ENCODE data around the gene USF3. TPM values are rescaled to one million over a fixed set of nuclear protein-coding genes. Genes with fewer than 3 reads are reported as not detected.

USF3 gene
- total RNA-seq, 4 donors from 2014 or later = 21.4 to 33.4 (median 26.3) TPM

DNA sequence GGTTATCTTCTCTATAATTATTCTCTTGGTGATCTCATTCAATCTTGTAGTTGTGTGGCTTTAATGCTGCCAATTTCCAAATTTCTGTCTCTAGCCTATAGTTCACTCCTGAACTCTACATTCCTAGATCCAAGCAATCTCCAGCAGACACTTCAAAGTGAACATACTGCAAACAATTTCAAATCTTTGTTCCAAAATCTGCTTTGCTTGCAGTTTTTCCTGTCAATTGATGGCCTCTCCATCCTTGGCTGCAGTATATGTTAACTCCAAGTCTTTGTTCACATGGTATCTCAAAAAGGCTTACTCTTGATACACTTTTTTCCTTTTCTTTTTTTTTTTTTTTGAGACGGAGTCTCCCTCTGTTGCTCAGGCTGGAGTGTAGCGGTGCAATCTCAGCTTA is 32.2 kb upstream of the USF3 start:
- Histone ChIP-seq H3K27ac (no peak overlapping the region), H3K36me3 (no peaks in the 10 kb centered on the region), H3K9me3 (no peaks in the 10 kb centered on the region), H3K4me3 (replicated peaks in 1 of 3) (no peak overlapping the region), H3K4me1 (no peaks in the 10 kb centered on the region), H3K27me3 (no peaks in the 10 kb centered on the region)
- TF ChIP-seq, protein P1, sequence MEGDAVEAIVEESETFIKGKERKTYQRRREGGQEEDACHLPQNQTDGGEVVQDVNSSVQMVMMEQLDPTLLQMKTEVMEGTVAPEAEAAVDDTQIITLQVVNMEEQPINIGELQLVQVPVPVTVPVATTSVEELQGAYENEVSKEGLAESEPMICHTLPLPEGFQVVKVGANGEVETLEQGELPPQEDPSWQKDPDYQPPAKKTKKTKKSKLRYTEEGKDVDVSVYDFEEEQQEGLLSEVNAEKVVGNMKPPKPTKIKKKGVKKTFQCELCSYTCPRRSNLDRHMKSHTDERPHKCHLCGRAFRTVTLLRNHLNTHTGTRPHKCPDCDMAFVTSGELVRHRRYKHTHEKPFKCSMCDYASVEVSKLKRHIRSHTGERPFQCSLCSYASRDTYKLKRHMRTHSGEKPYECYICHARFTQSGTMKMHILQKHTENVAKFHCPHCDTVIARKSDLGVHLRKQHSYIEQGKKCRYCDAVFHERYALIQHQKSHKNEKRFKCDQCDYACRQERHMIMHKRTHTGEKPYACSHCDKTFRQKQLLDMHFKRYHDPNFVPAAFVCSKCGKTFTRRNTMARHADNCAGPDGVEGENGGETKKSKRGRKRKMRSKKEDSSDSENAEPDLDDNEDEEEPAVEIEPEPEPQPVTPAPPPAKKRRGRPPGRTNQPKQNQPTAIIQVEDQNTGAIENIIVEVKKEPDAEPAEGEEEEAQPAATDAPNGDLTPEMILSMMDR (IDR thresholded peaks at IDR 0.05) = no peak
- no peak for TF ChIP-seq POLR2A (IDR thresholded peaks at IDR 0.05)
- 94 to 100% methylated on average over 2 of the region's 2 CpGs for WGBS, 2 donors
- intact Hi-C loops (cut with DNase I) = no loop called here
- no peak for DNase-seq

DNA sequence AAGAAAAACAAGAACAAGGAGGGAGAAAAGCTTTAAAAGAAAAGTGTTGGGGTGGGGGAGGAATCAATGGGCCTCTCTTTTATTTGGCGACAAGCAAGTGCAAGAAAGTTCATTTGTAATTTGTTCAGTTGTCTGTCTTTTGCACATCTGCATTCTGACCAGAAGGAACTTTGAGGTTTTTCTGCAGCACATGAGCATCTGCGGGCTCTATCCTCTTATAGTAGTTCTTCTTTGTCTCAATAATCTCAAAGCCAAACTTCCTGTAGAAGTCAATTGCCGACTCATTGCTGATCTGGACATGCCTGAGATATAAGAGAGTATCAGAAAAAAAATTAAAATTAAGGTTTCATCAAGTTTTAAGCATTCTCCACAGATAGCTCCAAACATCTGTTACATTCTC is 25.2 kb upstream of the USF3 start:
- intact Hi-C loops (cut with DNase I) = no loop called here
- DNase-seq = no peak
- Histone ChIP-seq H3K9me3 (no peaks in the 10 kb centered on the region), H3K4me1 (no peaks in the 10 kb centered on the region), H3K27me3 (no peaks in the 10 kb centered on the region), H3K36me3 (peaks cover 15 to 28% of the 10 kb centered on the region in 2 donors), H3K27ac (no peak overlapping the region), H3K4me3 (replicated peaks in 1 of 3) (no peak overlapping the region)
- TF ChIP-seq POLR2A (IDR thresholded peaks at IDR 0.05) = no peak
- TF ChIP-seq, protein P1 (IDR thresholded peaks at IDR 0.05) = no peak
- 92 to 94% methylated on average over 3 of the region's 3 CpGs for WGBS, 2 donors

DNA sequence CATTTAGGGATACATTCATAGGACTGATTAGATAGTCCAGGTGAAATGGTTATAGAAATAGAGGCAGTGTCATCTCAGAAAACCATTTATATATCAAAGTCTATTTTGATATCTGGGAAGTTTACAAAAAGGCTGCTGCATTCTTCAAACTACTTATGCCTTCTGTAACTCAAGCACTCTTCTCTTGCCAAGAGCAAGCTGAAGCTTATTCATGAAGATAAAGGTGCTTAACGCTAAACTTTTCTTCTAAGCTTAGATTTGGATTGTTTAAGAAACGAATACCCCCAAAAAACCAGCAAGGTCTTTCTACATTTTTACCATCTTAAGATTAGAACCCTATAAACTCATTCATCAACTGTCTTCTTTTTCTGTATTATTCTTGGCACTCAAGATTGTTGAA is 23.3 kb upstream of the USF3 start:
- WGBS, 2 donors = 35 to 47% methylated on average over 2 of the region's 2 CpGs
- Histone ChIP-seq H3K4me3 (replicated peaks in 1 of 3) (no peak overlapping the region), H3K27me3 (no peaks in the 10 kb centered on the region), H3K27ac (no peak overlapping the region), H3K4me1 (no peaks in the 10 kb centered on the region), H3K9me3 (no peaks in the 10 kb centered on the region), H3K36me3 (peaks cover 15 to 28% of the 10 kb centered on the region in 2 donors)
- no peak for DNase-seq
- intact Hi-C loops (cut with DNase I) = no loop called here
- TF ChIP-seq, protein P1 (IDR thresholded peaks at IDR 0.05) = no peak
- no peak for TF ChIP-seq POLR2A (IDR thresholded peaks at IDR 0.05)

DNA sequence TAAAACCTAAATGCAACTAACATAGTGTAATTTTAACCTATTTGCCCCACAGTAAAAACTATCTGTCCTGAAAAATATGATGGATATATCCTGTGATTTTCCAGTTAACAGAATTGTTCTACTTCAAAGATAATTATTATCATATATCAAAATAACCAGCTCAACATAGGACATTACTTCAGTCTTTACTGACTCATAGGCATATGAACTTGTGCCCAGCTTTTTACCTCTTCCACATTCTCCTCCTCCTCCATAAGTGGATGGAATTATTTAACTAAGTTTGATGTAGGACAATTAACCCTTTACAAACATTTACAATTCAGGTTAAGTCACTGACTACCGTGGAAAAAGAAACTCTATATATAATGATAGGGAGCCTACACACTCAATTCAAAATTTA is 22.9 kb upstream of the USF3 start:
- TF ChIP-seq POLR2A (IDR thresholded peaks at IDR 0.05) = no peak
- TF ChIP-seq, protein P1 (IDR thresholded peaks at IDR 0.05) = no peak
- intact Hi-C loops (cut with DNase I) = no loop called here
- H3K36me3 ChIP-seq = peaks cover 15 to 28% of the 10 kb centered on the region in 2 donors

DNA sequence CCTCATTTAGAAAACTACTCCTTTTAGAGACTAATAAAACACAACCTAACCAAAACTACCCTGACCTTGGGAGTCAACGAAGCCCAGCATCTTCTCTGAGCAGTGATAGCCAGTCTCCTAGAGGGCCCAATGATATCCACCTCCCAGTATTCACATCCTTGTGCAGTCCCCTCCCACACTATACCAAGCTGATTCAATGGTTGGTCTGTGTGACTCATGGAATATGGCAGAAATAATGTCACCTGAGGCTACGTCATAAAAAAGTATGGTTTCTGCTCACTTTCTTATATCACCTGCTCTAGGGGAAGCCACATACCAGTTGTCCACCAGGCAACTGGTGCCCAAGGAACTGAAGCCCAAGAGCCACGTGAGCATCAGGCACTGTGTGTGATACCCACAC is 21.4 kb upstream of the USF3 start:
- H3K27me3 ChIP-seq = no peaks in the 10 kb centered on the region
- H3K9me3 ChIP-seq = no peaks in the 10 kb centered on the region
- no peaks in the 10 kb centered on the region for H3K4me1 ChIP-seq
- no peak overlapping the region for H3K4me3 ChIP-seq (replicated peaks in 1 of 3)
- peaks cover 12 to 26% of the 10 kb centered on the region in 2 donors for H3K36me3 ChIP-seq
- TF ChIP-seq, protein P1 (IDR thresholded peaks at IDR 0.05) = no peak
- no peak for TF ChIP-seq POLR2A (IDR thresholded peaks at IDR 0.05)
- no peak overlapping the region for H3K27ac ChIP-seq
- no peak for DNase-seq
- intact Hi-C loops (cut with DNase I) = no loop called here
- 96 to 100% methylated on average over 3 of the region's 3 CpGs for WGBS, 2 donors

More for the DNA sequence above, 22.9 kb upstream of the USF3 start:
- WGBS, 2 donors = 84 to 92% methylated on average over 1 of the region's 1 CpG
- Histone ChIP-seq H3K4me3 (replicated peaks in 1 of 3) (no peak overlapping the region), H3K27me3 (no peaks in the 10 kb centered on the region), H3K4me1 (no peaks in the 10 kb centered on the region), H3K27ac (no peak overlapping the region), H3K9me3 (no peaks in the 10 kb centered on the region)
- no peak for DNase-seq

All from thyroid gland (tissue), 4 donors.